Erythroblast (primary cell): ENCODE results near the gene AFAP1L2.
A peak's percentile ranks its signal among the peaks of the same experiment; 100 is the strongest.

Experiments
- DNase-seq, 2 experiments: peaks; one replicate each; lab custom pipeline; 2025; lab: John Stamatoyannopoulos, UW
- GATA1 ChIP-seq: IDR thresholded peaks from 2 replicates; pipeline ENCODE4 v1.6.1; 2011; ENCODE audit warnings: low read depth, mild to moderate bottlenecking, control low read depth, low read length, moderate library complexity
- POLR2A ChIP-seq: IDR thresholded peaks from 2 replicates; pipeline ENCODE4 v1.6.1; 2011; ENCODE audit warnings: mild to moderate bottlenecking, low read length

AFAP1L2 gene

DNA sequence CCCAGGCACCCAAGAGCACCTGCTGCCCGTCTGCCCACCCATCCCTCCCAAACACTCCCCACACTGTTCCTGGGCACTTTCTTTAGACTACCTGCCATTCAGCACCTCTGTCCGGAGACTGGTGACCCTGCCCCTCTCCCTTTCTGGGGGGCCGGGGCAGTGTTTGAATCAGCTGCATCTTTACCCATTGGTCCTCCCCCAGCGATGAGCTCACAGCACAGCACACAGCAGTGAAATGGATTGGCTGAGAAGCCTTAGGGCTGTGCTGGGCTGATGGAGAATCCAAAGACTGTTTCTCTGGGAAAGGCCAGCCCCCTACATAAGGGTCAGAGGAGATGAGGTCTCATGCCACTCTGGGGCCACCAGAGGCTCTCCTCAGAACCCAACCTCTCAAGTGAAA lies 125.0 kb downstream of the AFAP1L2 start:
- DNase-seq: no peak
- TF ChIP-seq POLR2A (no peak), GATA1 (no peak)

DNA sequence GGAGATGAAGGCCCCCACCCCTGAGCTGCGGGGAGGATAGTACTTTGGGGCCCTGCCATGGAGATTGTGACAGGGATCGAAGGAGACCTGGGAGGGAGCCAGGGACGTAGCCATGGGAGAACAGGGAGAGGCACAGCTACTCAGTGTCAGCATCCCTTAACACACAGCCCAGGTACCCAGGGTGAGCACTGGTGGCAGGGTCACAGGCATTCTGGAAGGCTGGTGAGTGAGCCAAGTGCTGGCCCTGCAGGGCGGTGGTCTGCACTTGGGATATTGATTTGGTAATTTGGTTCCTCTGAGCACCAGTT lies 125.5 kb downstream of the AFAP1L2 start:
- DNase-seq: no peak
- TF ChIP-seq GATA1 (no peak), POLR2A (no peak)

DNA sequence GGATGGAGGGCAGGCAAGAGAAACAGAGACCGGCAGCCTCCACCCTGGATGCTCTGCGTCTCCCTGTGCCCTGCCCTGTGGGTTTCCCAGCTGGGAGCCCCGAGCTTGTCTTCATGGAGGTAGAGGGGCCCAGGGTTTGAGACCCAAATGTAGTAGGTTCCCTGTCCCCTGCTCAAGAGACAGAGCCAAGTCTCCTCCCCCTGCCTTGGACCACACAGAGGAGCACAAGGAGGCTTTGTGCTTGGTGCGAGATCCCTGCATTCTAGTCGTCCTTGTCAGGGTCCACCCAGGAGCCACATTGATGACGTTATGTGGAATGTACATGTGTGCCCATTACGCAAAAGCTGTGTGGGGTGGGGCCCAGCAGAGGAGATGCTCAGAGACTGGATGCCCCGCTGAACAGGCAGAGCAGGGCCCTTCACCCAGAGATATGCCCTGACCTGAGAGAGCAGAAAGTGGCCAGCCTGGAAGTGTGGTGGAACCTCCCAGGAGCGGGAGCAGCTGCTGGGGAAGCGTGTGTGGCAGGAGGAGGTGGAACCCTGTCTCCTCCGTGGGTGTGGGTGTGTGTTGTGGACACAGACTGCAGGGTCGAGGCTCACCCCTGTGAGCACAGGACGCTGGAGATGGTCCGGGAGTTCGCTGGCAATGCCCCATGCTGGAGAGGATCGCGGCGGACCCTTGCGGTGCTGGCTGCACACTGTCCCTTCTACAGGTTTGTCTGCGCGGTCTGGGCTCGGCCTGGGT lies 126.0 kb downstream of the AFAP1L2 start:
- TF ChIP-seq GATA1: no peak
- no peak for TF ChIP-seq POLR2A
- no peak for DNase-seq

DNA sequence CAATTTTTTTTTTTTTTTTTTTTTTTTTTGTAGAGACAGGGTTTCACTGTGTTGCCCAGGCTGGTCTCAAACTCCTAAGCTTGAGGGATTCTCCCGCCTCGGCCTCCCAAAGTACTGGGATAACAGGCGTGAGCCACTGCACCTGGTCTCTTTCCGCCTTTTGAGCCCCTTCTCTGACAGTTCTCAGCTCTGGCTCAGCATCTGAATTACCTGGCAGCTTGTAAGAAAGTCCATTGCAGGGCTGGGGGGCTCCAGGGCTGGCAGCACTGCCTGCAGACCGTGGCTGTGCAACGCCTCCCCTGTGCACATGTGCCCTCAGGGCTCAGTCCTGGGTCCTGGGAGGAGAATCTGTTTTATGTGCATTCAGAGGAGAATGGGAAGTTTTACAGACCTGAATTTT lies 127.6 kb downstream of the AFAP1L2 start:
- TF ChIP-seq POLR2A (no peak), GATA1 (no peak)
- no peak for DNase-seq

DNA sequence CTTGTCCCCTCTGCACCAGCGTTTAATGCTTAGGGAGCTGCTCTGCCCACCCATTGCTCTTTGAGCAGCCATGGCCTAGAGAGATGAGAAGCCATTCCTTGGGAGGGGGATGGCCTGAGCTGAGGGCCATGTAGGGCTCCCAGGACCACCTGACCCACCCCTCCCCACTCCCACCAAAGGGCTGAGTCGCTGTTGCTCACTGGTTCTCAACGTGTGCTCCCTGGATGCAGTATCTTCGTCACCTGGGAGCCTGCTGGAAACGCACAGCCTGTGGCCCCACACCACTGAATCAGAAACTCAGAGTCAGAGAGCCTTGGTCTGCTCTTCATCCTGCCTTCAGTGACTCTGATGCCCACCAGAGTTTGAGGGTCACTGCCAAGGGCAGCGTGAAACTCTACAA lies 128.2 kb downstream of the AFAP1L2 start:
- no peak for TF ChIP-seq POLR2A
- TF ChIP-seq GATA1: no peak
- no peak for DNase-seq

DNA sequence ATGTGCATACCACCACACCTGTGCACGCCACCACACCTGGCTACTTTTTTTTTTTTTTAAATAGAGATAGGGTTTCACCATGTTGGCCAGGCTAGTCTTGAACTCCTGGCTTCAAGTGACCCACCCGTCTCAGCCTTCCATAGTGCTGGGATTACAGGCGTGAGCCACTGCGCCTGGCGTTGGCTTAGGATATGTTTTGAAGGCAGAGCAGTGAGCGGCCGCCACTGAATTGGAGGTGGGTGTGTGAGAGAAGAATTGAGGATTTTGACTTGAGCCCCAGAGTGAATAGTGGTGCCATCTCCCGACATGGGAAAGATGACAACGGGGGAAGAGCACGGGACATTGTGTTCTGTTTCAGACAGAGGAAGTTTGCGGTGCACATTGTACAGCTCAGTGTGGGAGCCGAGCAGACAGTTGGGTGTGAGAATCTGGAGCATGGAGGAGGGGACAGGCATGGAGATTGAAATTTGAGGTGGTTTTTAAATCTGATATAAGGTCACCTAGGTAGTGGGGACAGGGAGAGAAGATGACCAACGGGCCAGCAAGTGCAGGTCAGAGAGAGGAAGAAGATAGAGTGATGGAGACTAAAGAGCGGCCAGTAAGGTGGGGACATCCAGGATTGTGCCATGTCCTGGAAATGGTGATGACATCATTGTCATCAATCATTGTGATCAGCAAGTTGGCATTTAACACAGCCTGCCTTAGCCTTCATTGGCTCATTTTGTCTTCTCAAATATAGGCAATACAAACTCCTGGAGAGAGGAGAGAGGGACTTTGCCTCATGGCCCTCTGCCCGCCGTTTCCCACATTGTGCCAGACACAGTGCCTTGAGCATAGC lies 129.5 kb downstream of the AFAP1L2 start:
- DNase-seq: no peak
- no peak for TF ChIP-seq POLR2A
- TF ChIP-seq GATA1: no peak

DNA sequence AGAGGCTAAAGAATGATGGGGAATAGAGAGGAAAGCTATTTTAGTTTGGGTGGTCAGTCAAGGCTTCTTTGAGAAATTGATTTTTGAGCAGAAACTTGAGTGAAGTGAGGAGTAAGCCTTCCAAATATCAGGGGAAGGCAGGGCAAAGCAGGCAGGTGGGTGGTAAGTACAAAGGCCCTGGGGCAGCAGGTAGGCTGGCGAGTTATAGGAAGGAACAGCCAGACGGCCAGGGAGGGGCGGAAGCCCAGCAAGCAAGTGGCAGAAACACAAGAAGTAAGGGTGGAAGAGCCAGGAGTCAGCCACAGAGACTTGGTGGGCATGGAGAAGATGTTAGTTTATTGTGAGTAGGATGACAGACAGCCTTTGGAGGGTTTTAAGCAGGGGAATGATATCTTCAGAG lies 130.4 kb downstream of the AFAP1L2 start:
- TF ChIP-seq POLR2A: no peak
- no peak for TF ChIP-seq GATA1
- no peak for DNase-seq

DNA sequence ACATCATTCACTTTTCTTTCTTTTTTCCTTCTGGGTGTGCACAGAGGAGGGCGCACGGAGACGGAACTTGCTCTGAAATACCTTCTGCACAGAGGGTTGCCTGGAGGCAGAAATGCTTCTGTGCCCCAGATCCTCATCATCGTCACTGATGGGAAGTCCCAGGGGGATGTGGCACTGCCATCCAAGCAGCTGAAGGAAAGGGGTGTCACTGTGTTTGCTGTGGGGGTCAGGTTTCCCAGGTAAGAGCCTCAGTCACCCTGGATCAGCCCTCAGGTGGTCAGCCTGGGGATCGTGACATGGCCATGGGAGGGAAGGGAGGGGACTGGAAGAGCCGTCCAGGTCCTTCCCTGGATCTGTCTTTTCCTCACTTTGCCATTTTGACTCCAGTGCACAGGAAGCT lies 131.6 kb downstream of the AFAP1L2 start:
- no peak for DNase-seq
- no peak for TF ChIP-seq GATA1
- TF ChIP-seq POLR2A: no peak

DNA sequence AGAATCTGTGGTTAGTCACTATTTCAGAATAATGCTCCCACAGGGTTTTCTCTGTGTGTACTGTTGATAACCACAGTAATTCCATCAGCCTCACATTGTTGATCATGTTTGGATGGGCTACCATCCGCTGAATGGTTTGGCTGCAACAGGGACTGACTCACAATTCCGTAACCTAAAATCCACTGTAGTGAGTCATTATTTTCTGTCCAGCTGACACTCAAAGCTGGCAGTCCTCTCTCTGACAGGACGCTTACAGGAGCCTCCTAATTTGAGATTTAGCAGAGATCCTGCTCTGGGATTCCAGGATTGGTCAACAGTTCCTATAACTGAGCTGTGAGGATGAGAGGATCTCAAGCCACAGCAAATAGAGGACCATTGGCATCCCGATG lies 132.5 kb downstream of the AFAP1L2 start:
- no peak for DNase-seq
- TF ChIP-seq GATA1: no peak
- no peak for TF ChIP-seq POLR2A

DNA sequence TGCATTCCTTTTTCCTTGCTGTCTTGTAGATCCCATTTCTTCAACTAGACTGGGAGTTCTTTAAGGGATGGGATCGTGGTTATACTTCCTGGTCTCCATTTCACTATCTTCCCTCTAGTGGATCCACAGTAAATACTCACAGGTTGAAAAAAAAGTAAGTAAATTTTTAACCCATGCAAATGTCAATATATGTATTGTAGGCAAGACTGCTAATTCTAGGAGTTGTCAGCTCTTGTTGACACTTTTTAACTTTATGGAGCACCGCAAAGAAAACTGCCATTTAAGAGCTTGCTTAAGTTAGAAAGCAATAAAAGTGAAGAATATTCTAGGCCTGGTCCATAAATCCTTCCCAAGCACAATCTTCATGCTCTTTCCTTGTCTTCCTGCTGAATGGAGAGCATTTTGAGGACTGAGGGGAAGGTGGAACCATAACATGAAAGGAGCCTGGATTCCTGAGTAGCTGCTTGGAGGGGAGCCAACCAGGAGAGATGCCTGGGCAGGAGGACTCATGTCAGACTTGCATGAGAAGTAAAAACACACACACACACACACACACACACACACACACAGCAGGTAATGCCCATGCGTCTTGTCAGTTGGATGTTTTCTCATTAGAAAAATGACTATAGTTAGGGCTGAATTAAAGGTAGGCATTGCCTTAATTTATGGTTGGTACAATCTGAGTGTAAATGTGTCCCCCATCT lies 133.1 kb downstream of the AFAP1L2 start:
- TF ChIP-seq GATA1 (no peak), POLR2A (no peak)
- no peak for DNase-seq

DNA sequence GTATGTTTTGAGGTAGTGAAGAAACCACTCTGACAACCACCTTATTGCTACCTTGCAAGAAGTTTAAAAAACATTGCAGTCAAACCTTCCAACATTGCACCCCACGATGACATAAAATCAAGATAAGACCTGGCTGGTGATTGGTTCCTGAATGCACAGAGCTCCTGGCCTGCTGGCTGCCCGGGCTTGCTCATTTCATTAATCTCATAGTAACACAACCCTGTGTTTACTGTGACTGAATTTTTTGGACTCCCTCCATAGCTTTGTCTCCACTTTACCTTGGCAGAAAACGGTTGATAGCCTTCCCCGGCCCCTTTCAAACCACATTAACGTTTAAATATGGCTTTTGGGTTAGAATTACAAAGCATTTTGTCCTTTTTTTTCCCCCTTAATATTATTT lies 137.8 kb downstream of the AFAP1L2 start:
- TF ChIP-seq GATA1 (no peak), POLR2A (no peak)
- DNase-seq: peak; percentile 45 to 63

DNA sequence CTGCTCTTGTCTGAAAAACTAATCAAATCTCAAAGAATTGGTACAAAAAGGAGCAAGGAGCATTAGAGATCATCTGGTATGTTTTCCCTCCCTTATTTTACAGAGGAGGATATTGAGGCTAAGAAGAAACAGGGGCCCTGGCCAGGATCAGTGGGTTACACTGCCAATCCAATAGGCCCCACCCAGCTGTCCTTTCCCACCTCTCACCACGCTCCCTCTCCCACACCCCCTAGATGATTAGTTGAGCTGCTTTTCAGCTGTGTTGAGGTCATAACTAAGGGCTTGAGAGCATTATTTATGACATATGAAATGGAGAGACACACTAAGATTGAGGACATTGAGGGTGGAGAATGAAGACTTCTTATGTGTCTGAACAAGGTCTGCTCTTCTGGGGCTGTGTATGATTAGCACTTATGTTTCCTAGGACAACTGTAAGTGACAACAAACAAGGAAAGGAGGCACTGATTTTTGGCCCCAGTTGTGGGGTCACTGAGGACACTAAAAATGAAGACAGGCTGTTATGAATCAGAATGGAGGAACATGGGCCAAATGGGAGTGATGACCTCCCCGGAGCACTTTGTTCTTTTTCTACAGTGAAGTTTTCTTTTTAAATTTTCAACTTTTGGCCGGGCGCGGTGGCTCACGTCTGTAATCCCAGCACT lies 138.8 kb downstream of the AFAP1L2 start:
- no peak for TF ChIP-seq GATA1
- no peak for TF ChIP-seq POLR2A
- peak in 1 of 2 experiments; percentile 15 for DNase-seq

DNA sequence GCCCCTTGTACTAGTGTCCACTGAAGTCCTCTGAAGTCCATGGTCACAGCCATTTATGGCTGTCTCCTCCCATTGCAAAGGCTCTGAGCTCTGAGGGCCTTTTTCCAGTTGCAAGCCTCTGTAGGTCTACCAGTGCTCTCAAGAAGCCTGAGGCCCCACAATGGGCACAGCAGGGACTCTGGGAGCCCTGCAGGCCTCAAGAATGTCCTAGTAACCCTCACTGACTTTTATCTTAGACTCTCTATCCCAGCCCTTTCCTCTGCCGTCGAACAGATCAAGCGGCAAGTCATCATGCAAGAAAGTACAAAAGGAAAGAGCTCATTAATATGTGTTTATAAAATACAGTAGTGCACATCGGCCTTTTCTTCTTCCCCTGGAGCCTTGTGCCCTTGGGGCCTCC lies 141.8 kb downstream of the AFAP1L2 start:
- TF ChIP-seq GATA1 (no peak), POLR2A (no peak)
- DNase-seq: no peak

DNA sequence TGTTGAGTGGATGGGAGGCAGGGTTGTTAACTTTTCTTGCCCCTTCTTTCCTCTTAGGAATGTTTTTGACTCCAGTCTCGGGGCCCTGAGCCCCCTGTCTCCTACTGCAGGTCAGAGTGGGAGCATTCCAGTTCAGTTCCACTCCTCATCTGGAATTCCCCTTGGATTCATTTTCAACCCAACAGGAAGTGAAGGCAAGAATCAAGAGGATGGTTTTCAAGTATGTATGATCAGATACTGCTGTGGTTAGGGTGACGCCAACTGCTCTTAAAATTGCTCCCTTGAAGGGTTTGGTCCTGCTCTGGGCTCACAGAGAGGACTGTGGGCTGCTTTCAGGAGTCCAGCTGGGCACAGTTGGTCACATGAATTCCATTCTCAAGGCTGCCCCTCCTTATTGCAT lies 143.2 kb downstream of the AFAP1L2 start:
- DNase-seq: no peak
- no peak for TF ChIP-seq GATA1
- no peak for TF ChIP-seq POLR2A

DNA sequence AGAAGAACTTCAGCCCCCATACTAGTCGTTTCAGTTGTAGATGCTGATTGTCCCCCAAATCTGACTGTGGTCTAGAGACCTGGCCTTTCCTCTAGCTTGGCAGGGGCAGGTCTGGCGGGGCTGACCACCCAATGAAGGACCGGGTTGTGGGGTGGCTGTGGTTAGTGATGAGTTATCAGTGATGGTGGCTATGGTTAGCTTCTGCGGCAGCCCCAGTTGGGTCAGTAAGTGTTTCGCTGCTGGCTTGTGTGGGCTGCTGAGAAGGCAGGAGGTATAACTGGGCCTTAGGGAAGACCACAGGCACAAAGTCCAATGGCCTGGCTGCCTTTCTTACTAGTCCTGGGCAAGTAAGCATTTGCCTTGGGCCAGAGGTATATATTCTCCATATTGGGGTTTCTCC lies 143.9 kb downstream of the AFAP1L2 start:
- no peak for TF ChIP-seq POLR2A
- no peak for DNase-seq
